Stimulated activated CD4-positive, alpha-beta T cell treated with anti-CD3 and anti-CD28 coated beads, Interleukin-4, amount 100 ng/mL, for 4 hours (primary cell): ENCODE data around the gene NBEA.

ENCODE experiments used
- DNase-seq, 2 experiments: peaks; one replicate each; pipeline ENCODE4 v3.0.0-alpha.2; 2020

Gene NBEA

GRCh38 chr13:35690581-35691207 is 748.6 kb downstream of the NBEA start:
- DNase-seq: no peak

- DNase-seq: no peak
Observed at GRCh38 chr13:35693134-35693784, 751.2 kb downstream of the NBEA start.

- no peak for DNase-seq
Observed at GRCh38 chr13:35694031-35694430, 752.0 kb downstream of the NBEA start.

- DNase-seq: no peak
Observed at GRCh38 chr13:35694549-35695447, 752.7 kb downstream of the NBEA start.

GRCh38 chr13:35695448-35695770 is 753.3 kb downstream of the NBEA start:
- DNase-seq: no peak

- no peak for DNase-seq
Observed at GRCh38 chr13:35697186-35697730, 755.2 kb downstream of the NBEA start.

GRCh38 chr13:35698911-35699576 is 757.0 kb downstream of the NBEA start:
- no peak for DNase-seq

GRCh38 chr13:35699825-35700510 is 757.9 kb downstream of the NBEA start:
- no peak for DNase-seq

GRCh38 chr13:35700671-35701070 is 758.6 kb downstream of the NBEA start:
- DNase-seq: no peak

- no peak for DNase-seq
Observed at GRCh38 chr13:35702316-35702715, 760.2 kb downstream of the NBEA start.

- no peak for DNase-seq
Observed at GRCh38 chr13:35703061-35703460, 761.0 kb downstream of the NBEA start.

- DNase-seq: no peak
Observed at GRCh38 chr13:35704331-35704730, 762.3 kb downstream of the NBEA start.

GRCh38 chr13:35706281-35706680 is 764.2 kb downstream of the NBEA start:
- DNase-seq: no peak

- DNase-seq: no peak
Observed at GRCh38 chr13:35706721-35707120, 764.7 kb downstream of the NBEA start.

- DNase-seq: no peak
Observed at GRCh38 chr13:35711909-35712308, 769.8 kb downstream of the NBEA start.

- DNase-seq: no peak
Observed at GRCh38 chr13:35712907-35713761, 771.1 kb downstream of the NBEA start.

GRCh38 chr13:35714121-35714520 is 772.1 kb downstream of the NBEA start:
- DNase-seq: no peak

GRCh38 chr13:35714588-35715377 is 772.7 kb downstream of the NBEA start:
- DNase-seq: no peak

- DNase-seq: no peak
Observed at GRCh38 chr13:35716186-35716585, 774.1 kb downstream of the NBEA start.

GRCh38 chr13:35716729-35717128 is 774.7 kb downstream of the NBEA start:
- no peak for DNase-seq

GRCh38 chr13:35718084-35718483 is 776.0 kb downstream of the NBEA start:
- no peak for DNase-seq
